ENCODE results near the gene PERM1. TPM values are rescaled to one million over a fixed set of nuclear protein-coding genes. Genes with fewer than 3 reads are reported as not detected.

PERM1 gene
- total and polyA plus RNA-seq, 2 of the 8 experiments (the other 6 are each of a cell fraction or from before 2014, with no cell fraction given) = not detected

GRCh38 chr1:971751-972506 is 10.0 kb downstream of the PERM1 start:
- WGBS, 2 experiments (ENCODE audit: extremely low coverage in 1 of 2, insufficient coverage in 1 of 2, insufficient read length in 1 of 2, insufficient replicate concordance in 2 of 2, low coverage in 1 of 2, low lambda C conversion rate in 2 of 2, missing lambda C conversion rate in 1 of 2) = 92% methylated on average over 22 of the region's 34 CpGs; no CpG with 5 or more reads in 1 of the 2 experiments
- Histone ChIP-seq H3K56ac (replicated peaks; ENCODE audit: insufficient read length, low read depth, low read length) (no peak overlapping the region), H2BK20ac (ENCODE audit: low read length) (no peak overlapping the region), H3K9me3 (ENCODE audit: insufficient read depth in 2 of 2, low read depth in 1 of 2, low read length in 1 of 2) (no peaks in the 10 kb centered on the region), H3K23ac (ENCODE audit: insufficient read length) (no peak overlapping the region), H3K18ac (ENCODE audit: extremely low read depth, low read length) (no peak overlapping the region), H3K4me2 (ENCODE audit: insufficient read depth in 1 of 2, low read depth in 2 of 2, low read length in 2 of 2) (no peak overlapping the region), H2AFZ (ENCODE audit: low read length) (no peak overlapping the region), H3K27me3 (replicated peaks in 1 of 4; ENCODE audit: control insufficient read depth in 3 of 4, extremely low read depth in 1 of 4, insufficient read depth in 3 of 4, low read length in 3 of 4) (peaks cover 7 to 56% (median 42%) of the 10 kb centered on the region in 4 experiments), H4K20me1 (replicated peaks in 1 of 2; ENCODE audit: control insufficient read depth in 1 of 2, insufficient read depth in 2 of 2, low read length in 2 of 2) (peaks cover 0 to 20% of the 10 kb centered on the region in 2 experiments), H2AK5ac (ENCODE audit: low read depth, low read length) (no peak overlapping the region), H3K4me1 (replicated peaks in 1 of 4; ENCODE audit: control insufficient read depth in 3 of 4, insufficient read depth in 4 of 4, low read length in 3 of 4) (peaks cover 0 to 16% (median 8%) of the 10 kb centered on the region in 4 experiments; a peak in 4 of 7 replicates), H2BK12ac (ENCODE audit: low read depth, low read length) (no peak overlapping the region), H4K91ac (replicated peaks; ENCODE audit: insufficient read length, low read length) (no peak overlapping the region), H2BK5ac (ENCODE audit: low read depth, low read length) (no peak overlapping the region), H3K79me1 (ENCODE audit: low read depth, low read length) (no peaks in the 10 kb centered on the region; the same call in 1 of the 2 replicates), H3K23me2 (ENCODE audit: low read depth, low read length) (peaks cover 7% of the 10 kb centered on the region; the same call in 1 of the 2 replicates), H3K4ac (replicated peaks; ENCODE audit: insufficient read length, low read depth, low read length) (no peak overlapping the region), H3K4me3 (ENCODE audit: extremely low read depth in 1 of 4, insufficient read depth in 2 of 4, low read depth in 3 of 4, low read length in 4 of 4) (no peak overlapping the region), H4K8ac (ENCODE audit: extremely low read depth, insufficient read depth, low read length) (no peak overlapping the region), H2BK120ac (replicated peaks; ENCODE audit: low read depth, low read length) (no peak overlapping the region), H4K5ac (ENCODE audit: insufficient read length, low read depth, low read length) (no peak overlapping the region), H3K14ac (ENCODE audit: insufficient read length) (no peak overlapping the region), H3K9ac (replicated peaks in 1 of 4; ENCODE audit: extremely low read depth in 1 of 4, low read depth in 3 of 4, low read length in 3 of 4) (no peak overlapping the region), H3K36me3 (ENCODE audit: control insufficient read depth in 2 of 4, insufficient read depth in 4 of 4, low read length in 3 of 4) (no peaks in the 10 kb centered on the region), H2BK15ac (ENCODE audit: low read length) (no peak overlapping the region), H3K79me2 (ENCODE audit: control insufficient read depth in 1 of 2, insufficient read depth in 2 of 2, low read length in 2 of 2) (peaks cover 0 to 3% of the 10 kb centered on the region in 2 experiments; a peak in 1 of 4 replicates), H3K27ac (ENCODE audit: low read depth, low read length) (no peak overlapping the region)
- ChIA-PET POLR2A (ENCODE audit: partially characterized antibody) (interaction anchor here (0.8 to 1.5 kb wide), 3 partner anchors 11 to 31 kb away, joined by 3 to 4 read pairs (median 3); no protein-coding TSS in a partner anchor), CTCF (ENCODE audit: partially characterized antibody) (interaction anchor here (0.5 to 7.0 kb wide), 7 partner anchors 11 to 287 kb away, joined by 3 to 53 read pairs (median 3); partner anchors contain the start of gene PERM1)
- FAIRE-seq (no peak), DNase-seq (ENCODE audit: low read depth in 1 of 2, low spot score in 2 of 2) (no peak)
- TF ChIP-seq RAD21 (IDR thresholded peaks at IDR 0.05 in 1 of 2, conservative IDR thresholded peaks at IDR 0.05 in 1 of 2; ENCODE audit: low read depth in 2 of 2, low read length in 2 of 2) (no peak), TCF12 (IDR thresholded peaks at IDR 0.05; ENCODE audit: low read depth, low read length) (no peak), CBX8 (IDR thresholded peaks at IDR 0.05; ENCODE audit: borderline replicate concordance, low read depth, low read length) (no peak)
